ENCODE data around the gene PRDM10.

DNA sequence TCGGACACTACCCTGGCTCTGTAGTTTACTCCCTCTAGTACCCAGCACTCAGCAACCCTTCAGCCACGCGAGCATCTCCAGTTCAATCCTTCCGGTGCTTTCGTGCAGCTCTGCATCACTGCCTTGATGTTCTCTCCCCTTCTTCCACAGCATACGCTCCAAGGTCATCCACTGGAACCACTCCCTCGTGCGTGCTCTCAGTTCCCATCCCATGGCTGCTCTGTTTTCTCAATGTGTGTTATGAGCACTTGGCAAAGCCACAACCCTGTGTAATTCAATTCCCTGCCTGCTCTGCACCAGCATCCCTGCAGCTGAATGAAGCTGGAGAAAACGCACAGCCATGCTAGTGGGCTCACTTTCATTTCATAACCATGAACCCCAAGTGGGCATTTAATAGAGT is 68.7 kb downstream of the PRDM10 start:
- TF ChIP-seq, protein P1, sequence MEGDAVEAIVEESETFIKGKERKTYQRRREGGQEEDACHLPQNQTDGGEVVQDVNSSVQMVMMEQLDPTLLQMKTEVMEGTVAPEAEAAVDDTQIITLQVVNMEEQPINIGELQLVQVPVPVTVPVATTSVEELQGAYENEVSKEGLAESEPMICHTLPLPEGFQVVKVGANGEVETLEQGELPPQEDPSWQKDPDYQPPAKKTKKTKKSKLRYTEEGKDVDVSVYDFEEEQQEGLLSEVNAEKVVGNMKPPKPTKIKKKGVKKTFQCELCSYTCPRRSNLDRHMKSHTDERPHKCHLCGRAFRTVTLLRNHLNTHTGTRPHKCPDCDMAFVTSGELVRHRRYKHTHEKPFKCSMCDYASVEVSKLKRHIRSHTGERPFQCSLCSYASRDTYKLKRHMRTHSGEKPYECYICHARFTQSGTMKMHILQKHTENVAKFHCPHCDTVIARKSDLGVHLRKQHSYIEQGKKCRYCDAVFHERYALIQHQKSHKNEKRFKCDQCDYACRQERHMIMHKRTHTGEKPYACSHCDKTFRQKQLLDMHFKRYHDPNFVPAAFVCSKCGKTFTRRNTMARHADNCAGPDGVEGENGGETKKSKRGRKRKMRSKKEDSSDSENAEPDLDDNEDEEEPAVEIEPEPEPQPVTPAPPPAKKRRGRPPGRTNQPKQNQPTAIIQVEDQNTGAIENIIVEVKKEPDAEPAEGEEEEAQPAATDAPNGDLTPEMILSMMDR (conservative IDR thresholded peaks at IDR 0.05; ENCODE audit: low read depth, low read length), result no peak
- TF ChIP-seq EZH2 (IDR thresholded peaks at IDR 0.05; ENCODE audit: borderline replicate concordance, low read depth, low read length, poor library complexity, severe bottlenecking), result no peak

Data from A673 (cell line).